Activated CD4-positive, alpha-beta T cell treated with anti-CD3 and anti-CD28 coated beads, Interleukin-2, amount 10 ng/mL, durations not matched to agents 24 days and 14 days (primary cell): ENCODE data around the gene MDN1. TPM values are rescaled to one million over a fixed set of nuclear protein-coding genes. Genes with fewer than 3 reads are reported as not detected.
A peak's percentile ranks its signal among the peaks of the same experiment; 100 is the strongest.

Experiments used
- DNase-seq: peaks from one replicate; pipeline ENCODE4 v3.0.0; 2022
- H3K27ac Mint-ChIP-seq: one replicate; pipeline ENCODE4 v1.8.0; 2022; ENCODE audit warnings: mild to moderate bottlenecking, mixed read lengths
- H3K27me3 Mint-ChIP-seq: one replicate; pipeline ENCODE4 v1.8.0; 2022; ENCODE audit warnings: mixed read lengths
- H3K36me3 Mint-ChIP-seq: one replicate; pipeline ENCODE4 v1.8.0; 2022; ENCODE audit warnings: low read depth, mild to moderate bottlenecking, mixed read lengths
- H3K4me1 Mint-ChIP-seq: one replicate; pipeline ENCODE4 v1.8.0; 2021; ENCODE audit warnings: mixed read lengths
- H3K4me3 Mint-ChIP-seq: one replicate; pipeline ENCODE4 v1.8.0; 2022; ENCODE audit warnings: mild to moderate bottlenecking, moderate library complexity, mixed read lengths
- H3K9me3 Mint-ChIP-seq: one replicate; pipeline ENCODE4 v1.8.0; 2021; ENCODE audit warnings: mixed read lengths
- intact Hi-C: fragments of 100-400 bp; cut with micrococcal nuclease; formaldehyde crosslinking; loops from one replicate; pipeline ENCODE4 v1.15.1; 2023
- total RNA-seq: library from RNA; stranded (reverse); gene quantifications from 2 replicates; pipeline ENCODE4 v1.2.3, GENCODE V29; 2022

MDN1 gene
- total RNA-seq, 1 donor from 2014 or later: 78.3 TPM

DNA sequence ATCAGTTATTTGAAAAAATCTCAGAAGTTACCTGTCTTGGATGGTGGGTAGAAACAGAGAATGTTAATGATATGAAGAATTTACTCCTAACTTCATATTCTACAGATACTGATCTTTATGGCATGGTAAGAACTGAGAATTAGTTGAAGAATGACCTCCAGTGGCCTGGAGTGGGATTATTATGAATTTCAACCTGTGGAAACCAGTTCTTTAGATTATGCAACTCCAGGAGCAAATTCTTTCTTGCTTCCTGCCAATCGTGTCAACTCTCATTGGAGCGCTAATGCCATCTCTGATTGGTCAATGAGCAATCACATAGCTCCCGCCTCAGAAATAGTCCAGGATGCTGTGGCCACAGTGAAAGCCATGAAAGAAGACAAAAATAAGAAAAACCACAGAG, 221.6 kb downstream of the MDN1 start:
- Mint-ChIP-seq H3K4me3 (peak overlapping the region; percentile 6), H3K36me3 (peaks cover 14% of the 10 kb centered on the region), H3K27me3 (no peaks in the 10 kb centered on the region), H3K9me3 (peaks cover 22% of the 10 kb centered on the region), H3K4me1 (peaks cover 39% of the 10 kb centered on the region), H3K27ac (peak overlapping the region; percentile 39)
- intact Hi-C loops: no loop called here
- DNase-seq: no peak

DNA sequence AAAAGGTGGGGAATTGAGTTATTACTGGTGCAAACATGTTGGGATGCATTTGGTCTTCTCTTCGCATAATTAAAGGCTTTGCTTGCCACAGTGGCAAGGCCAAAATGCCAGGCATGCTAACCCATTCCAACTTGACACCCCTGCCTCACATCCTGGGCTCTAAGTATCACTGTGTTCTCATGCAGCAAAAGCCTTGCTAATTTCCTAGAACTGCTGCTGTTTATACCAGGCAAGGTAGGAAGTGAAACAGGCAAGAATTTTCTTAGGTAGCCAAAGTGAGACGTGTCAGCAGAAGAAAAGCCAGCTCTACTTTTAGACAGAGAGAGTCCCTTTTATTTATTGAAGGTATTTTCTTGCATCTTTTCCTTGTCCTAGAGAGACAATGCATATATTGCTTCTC, 222.2 kb downstream of the MDN1 start:
- peak overlapping the region; percentile 21 for H3K27ac Mint-ChIP-seq
- H3K4me3 Mint-ChIP-seq: peak overlapping the region; percentile 25
- H3K9me3 Mint-ChIP-seq: peaks cover 22% of the 10 kb centered on the region
- no peaks in the 10 kb centered on the region for H3K27me3 Mint-ChIP-seq
- H3K4me1 Mint-ChIP-seq: peaks cover 39% of the 10 kb centered on the region
- DNase-seq: peak; percentile 60
- H3K36me3 Mint-ChIP-seq: peaks cover 14% of the 10 kb centered on the region
- intact Hi-C loops: no loop called here

DNA sequence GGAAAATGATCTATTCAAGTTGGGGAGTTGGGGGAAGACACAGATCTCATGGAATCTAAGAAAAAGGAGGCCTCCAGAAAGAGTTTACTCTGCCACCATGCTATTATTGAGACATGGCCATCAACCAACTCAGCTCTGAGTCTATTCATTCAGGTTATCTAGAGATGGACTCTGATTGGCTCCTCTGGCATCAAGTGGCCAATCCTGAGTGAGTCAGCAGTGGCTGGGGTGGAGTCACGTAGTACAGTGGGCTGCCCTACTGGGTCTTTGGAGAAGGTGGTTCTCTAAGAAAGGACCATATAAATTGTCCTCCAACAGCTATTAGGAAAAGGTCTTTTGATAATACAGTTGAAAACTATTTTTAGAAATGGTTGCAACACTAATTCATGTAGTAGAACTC, 223.1 kb downstream of the MDN1 start:
- H3K9me3 Mint-ChIP-seq: peaks cover 22% of the 10 kb centered on the region
- H3K4me1 Mint-ChIP-seq: peaks cover 39% of the 10 kb centered on the region
- no peaks in the 10 kb centered on the region for H3K27me3 Mint-ChIP-seq
- H3K4me3 Mint-ChIP-seq: peak overlapping the region; percentile 48
- DNase-seq: no peak
- H3K36me3 Mint-ChIP-seq: peaks cover 14% of the 10 kb centered on the region
- intact Hi-C loops: loop anchor here (1.0 kb wide), 1 partner anchor 164 kb away; no protein-coding TSS in a partner anchor
- peak overlapping the region; percentile 93 for H3K27ac Mint-ChIP-seq

DNA sequence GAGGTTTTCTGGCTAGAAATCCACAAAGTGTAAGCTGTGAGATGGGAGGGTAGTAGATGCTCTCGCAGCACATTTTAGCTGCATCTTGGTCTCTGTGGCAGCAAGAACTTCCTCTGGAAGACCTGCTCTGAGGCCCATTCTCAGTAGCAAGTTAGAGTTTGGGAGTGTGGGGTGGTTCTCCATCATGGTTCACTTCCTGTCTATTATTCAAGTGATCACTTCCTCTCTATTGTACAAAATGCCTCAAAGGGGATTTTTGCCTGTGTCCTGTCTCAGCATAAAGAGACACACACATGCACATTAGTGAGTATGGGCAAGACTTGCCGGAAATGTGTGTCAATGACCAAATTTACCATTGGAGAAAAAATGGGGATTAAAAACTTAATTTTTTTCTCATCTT, 223.5 kb downstream of the MDN1 start:
- peaks cover 22% of the 10 kb centered on the region for H3K9me3 Mint-ChIP-seq
- intact Hi-C loops: loop anchor here (1.0 kb wide), 1 partner anchor 164 kb away; no protein-coding TSS in a partner anchor
- H3K4me1 Mint-ChIP-seq: peaks cover 39% of the 10 kb centered on the region
- H3K36me3 Mint-ChIP-seq: peaks cover 14% of the 10 kb centered on the region
- H3K27me3 Mint-ChIP-seq: no peaks in the 10 kb centered on the region
- peak overlapping the region; percentile 48 for H3K4me3 Mint-ChIP-seq
- H3K27ac Mint-ChIP-seq: peak overlapping the region; percentile 93
- DNase-seq: peak; percentile 78

Other genes with a start within 250 kb of the MDN1 start
- gene LYRM2, start 181.0 kb downstream of the MDN1 start, total RNA-seq: 29.4 and 33.7 TPM in 2 replicates
- 37.3 and 37.8 TPM in 2 replicates for gene CASP8AP2, start 10.1 kb upstream of the MDN1 start, total RNA-seq
- gene GJA10, start 74.7 kb upstream of the MDN1 start, total RNA-seq: not detected in 2 replicates